ENCODE measurements around the gene MYH6. TPM values are rescaled to one million over a fixed set of nuclear protein-coding genes. Genes with fewer than 3 reads are reported as not detected.

The MYH6 gene
- polyA plus RNA-seq, 4 donors: 0.01 to 52.1 (median 1.1) TPM

DNA sequence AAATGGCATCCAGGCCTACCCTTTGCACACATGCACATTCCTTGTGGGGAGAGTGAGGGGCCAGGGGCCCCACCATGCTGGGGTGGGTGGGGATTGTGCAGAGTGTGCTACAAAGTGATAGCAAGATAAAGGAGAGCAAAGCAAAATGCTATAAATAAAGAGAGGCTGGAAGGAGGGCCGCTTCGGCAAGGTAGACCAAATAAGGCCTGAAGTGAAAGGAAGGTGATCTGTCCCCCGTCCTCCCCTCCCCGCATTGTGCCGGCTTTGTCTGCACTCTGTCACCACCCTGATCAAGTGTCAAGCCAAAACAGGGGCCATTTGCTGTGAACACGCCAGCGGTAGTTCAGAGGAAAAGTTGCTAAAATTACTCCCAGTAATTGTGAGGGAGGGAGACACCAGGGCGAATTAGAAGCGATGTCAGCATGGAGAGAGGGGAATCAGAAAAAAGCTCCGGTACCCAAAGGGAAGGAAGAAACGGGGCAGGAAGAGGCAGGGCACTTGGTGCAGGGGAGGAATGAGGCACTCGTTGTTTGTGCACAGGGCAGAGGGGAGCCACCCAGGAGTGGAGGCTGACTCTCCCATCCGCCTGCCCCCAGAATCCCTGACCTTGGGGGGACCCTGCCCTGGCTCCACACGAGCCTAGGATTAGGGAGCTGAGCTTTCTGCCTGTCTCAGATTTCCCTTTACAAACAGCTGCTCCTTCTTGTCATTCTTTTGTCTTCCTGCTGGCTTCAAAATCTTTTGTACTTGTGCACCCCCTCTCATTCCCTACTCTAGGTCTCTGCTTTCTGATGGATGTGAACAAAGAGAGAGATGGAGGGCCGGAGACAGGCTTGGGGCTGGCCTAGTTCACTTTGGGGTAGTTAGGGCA is 30.3 kb upstream of the MYH6 start:
- no peaks in the 10 kb centered on the region for H3K36me3 ChIP-seq (ENCODE audit: control insufficient read depth in 3 of 3, insufficient read depth in 2 of 3, low read depth in 1 of 3, low read length in 3 of 3)
- peak overlapping the region in 1 of 3 donors; percentile 35 for H3K27ac ChIP-seq (ENCODE audit: low read depth in 1 of 3, low read length in 2 of 3)
- H3K27me3 ChIP-seq (ENCODE audit: control insufficient read depth in 3 of 3, insufficient read depth in 3 of 3, low read length in 3 of 3): no peaks in the 10 kb centered on the region
- no peak overlapping the region for H3K4me3 ChIP-seq (ENCODE audit: low read depth in 1 of 3, low read length in 3 of 3)
- WGBS, 3 donors: 63 to 80% (median 76%) methylated on average over 15 of the region's 15 CpGs
- H3K4me1 ChIP-seq (ENCODE audit: control insufficient read depth in 3 of 3, insufficient read depth in 2 of 3, low read depth in 1 of 3, low read length in 2 of 3): peaks cover 0 to 21% (median 0%) of the 10 kb centered on the region in 3 donors
- H3K9me3 ChIP-seq (ENCODE audit: control insufficient read depth in 2 of 2, insufficient read depth in 1 of 2, low read depth in 1 of 2, low read length in 1 of 2): no peaks in the 10 kb centered on the region
- no peak for DNase-seq
- FAIRE-seq: no peak

- no peak overlapping the region for H3K4me3 ChIP-seq (ENCODE audit: low read depth in 1 of 3, low read length in 3 of 3)
- 71 to 76% (median 72%) methylated on average over 7 to 8 of the region's 8 CpGs for WGBS, 3 donors
- H3K9me3 ChIP-seq (ENCODE audit: control insufficient read depth in 2 of 2, insufficient read depth in 1 of 2, low read depth in 1 of 2, low read length in 1 of 2): no peaks in the 10 kb centered on the region
- peaks cover 0 to 18% (median 0%) of the 10 kb centered on the region in 3 donors for H3K4me1 ChIP-seq (ENCODE audit: control insufficient read depth in 3 of 3, insufficient read depth in 2 of 3, low read depth in 1 of 3, low read length in 2 of 3)
- FAIRE-seq (no peak), DNase-seq (no peak)
- H3K27ac ChIP-seq (ENCODE audit: low read depth in 1 of 3, low read length in 2 of 3): peak overlapping the region in 1 of 3 donors; percentile 9
- no peaks in the 10 kb centered on the region for H3K36me3 ChIP-seq (ENCODE audit: control insufficient read depth in 3 of 3, insufficient read depth in 2 of 3, low read depth in 1 of 3, low read length in 3 of 3)
- no peaks in the 10 kb centered on the region for H3K27me3 ChIP-seq (ENCODE audit: control insufficient read depth in 3 of 3, insufficient read depth in 3 of 3, low read length in 3 of 3)
These were observed 29.3 kb upstream of the MYH6 start for GRCh38 chr14:23437133-23438100.

DNA sequence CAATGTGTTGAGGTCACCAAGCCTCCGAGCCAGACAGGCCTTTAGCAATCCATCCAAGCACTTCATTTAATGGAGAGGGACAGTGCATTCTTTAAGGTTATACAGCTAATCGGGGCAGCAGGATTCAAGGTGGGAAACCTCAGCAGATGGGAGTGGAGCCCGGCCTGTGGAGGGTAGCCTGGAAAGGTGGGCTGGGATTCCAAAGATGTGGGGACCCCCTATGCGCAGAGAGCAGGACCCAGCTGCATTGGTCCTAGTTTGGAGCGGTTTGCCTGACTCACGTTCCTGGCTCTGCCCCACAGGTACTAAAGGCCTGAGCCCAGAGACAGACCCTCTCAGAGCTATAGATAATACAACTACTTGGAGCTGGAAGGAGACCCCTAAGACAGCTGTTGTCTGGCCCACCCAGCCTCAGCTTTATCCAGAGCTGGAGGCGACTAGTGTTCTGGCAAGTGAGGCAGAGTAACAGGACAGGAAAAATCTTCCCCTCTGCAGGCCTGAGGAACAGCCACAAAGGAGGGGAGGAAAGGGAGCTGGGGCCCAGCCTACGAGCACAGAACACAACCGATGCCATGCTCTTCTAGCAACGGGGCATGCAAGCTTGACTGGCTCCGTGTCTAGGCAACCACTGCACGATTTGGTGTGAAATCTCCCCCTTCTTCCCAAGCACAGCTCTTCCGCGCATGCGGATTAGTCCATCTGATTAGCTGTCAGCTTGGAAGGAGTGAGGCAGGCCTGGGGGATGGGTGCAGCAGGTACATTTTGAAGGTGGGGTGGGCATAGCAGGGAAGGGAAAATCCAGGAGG is 28.5 kb upstream of the MYH6 start:
- H3K4me3 ChIP-seq (ENCODE audit: low read depth in 1 of 3, low read length in 3 of 3): no peak overlapping the region
- H3K9me3 ChIP-seq (ENCODE audit: control insufficient read depth in 2 of 2, insufficient read depth in 1 of 2, low read depth in 1 of 2, low read length in 1 of 2): no peaks in the 10 kb centered on the region
- FAIRE-seq: no peak
- no peaks in the 10 kb centered on the region for H3K36me3 ChIP-seq (ENCODE audit: control insufficient read depth in 3 of 3, insufficient read depth in 2 of 3, low read depth in 1 of 3, low read length in 3 of 3)
- peaks cover 0 to 18% (median 0%) of the 10 kb centered on the region in 3 donors for H3K4me1 ChIP-seq (ENCODE audit: control insufficient read depth in 3 of 3, insufficient read depth in 2 of 3, low read depth in 1 of 3, low read length in 2 of 3)
- peak overlapping the region in 1 of 3 donors; percentile 9 for H3K27ac ChIP-seq (ENCODE audit: low read depth in 1 of 3, low read length in 2 of 3)
- WGBS, 3 donors: 70 to 81% (median 75%) methylated on average over 15 of the region's 15 CpGs
- peak in 1 of 2 donors; percentile 45 for DNase-seq
- H3K27me3 ChIP-seq (ENCODE audit: control insufficient read depth in 3 of 3, insufficient read depth in 3 of 3, low read length in 3 of 3): peaks cover 0 to 1% (median 0%) of the 10 kb centered on the region in 3 donors

DNA sequence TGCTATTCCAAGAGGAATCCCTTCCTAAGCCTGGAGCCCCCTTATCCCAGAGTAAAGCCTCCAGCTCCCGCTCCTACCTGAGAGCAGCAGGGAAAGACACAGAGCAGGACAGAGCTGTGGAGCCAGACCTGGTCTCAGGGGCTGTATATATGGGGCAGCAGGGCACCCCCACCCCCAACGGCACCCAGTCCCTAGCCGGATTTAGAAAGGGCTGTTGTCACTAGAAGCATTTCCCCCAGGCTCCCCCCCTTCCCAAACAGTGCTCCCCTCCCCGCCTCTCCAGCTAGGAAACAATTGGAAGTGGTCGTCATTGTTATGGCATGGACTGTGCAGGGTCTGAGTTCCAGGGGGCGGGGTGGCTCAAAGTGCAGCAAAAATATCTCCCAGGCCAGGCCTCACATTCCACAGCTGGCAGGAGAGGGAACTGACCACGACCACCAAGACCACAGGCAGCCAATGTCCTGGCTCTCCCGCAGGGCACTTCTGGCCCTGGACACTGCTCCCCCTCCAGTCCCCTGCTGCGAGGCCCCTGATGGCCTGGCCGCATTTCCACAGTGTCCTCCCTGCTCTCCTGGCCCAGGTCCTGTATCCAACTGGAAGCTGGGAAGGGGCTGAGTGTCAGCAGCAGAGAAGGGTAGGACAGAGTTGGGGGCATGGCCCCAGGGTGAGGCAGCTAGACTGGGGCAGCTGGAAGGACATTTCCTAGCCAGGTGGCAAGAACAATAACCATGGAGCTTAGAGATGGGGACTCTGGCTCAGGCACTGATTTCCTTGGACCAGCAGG is 27.7 kb upstream of the MYH6 start, which contains the start of gene MYH7:
Gene MYH7, minus strand, starts transcription at position 118 of the 784 bp plus-strand sequence. CDS start 1,928 bp downstream, outside the sequence.
- DNase-seq (no peak), FAIRE-seq (no peak)
- Histone ChIP-seq H3K36me3 (ENCODE audit: control insufficient read depth in 3 of 3, insufficient read depth in 2 of 3, low read depth in 1 of 3, low read length in 3 of 3) (no peaks in the 10 kb centered on the region), H3K4me3 (ENCODE audit: low read depth in 1 of 3, low read length in 3 of 3) (no peak within 1 kb of the TSS), H3K27ac (ENCODE audit: low read depth in 1 of 3, low read length in 2 of 3) (peak within 1 kb of the TSS in 1 of 3 donors; percentile 1), H3K9me3 (ENCODE audit: control insufficient read depth in 2 of 2, insufficient read depth in 1 of 2, low read depth in 1 of 2, low read length in 1 of 2) (no peaks in the 10 kb centered on the region), H3K4me1 (ENCODE audit: control insufficient read depth in 3 of 3, insufficient read depth in 2 of 3, low read depth in 1 of 3, low read length in 2 of 3) (peaks cover 0 to 18% (median 0%) of the 10 kb centered on the region in 3 donors), H3K27me3 (ENCODE audit: control insufficient read depth in 3 of 3, insufficient read depth in 3 of 3, low read length in 3 of 3) (peaks cover 0 to 7% (median 0%) of the 10 kb centered on the region in 3 donors)
- 53 to 63% (median 60%) methylated on average over 10 of the region's 10 CpGs for WGBS, 3 donors

- H3K27me3 ChIP-seq (ENCODE audit: control insufficient read depth in 3 of 3, insufficient read depth in 3 of 3, low read length in 3 of 3): peaks cover 0 to 7% (median 0%) of the 10 kb centered on the region in 3 donors
- no peak overlapping the region for H3K4me3 ChIP-seq (ENCODE audit: low read depth in 1 of 3, low read length in 3 of 3)
- no peak for DNase-seq
- no peak overlapping the region for H3K27ac ChIP-seq (ENCODE audit: low read depth in 1 of 3, low read length in 2 of 3)
- 80 to 85% (median 83%) methylated on average over 8 of the region's 8 CpGs for WGBS, 3 donors
- no peaks in the 10 kb centered on the region for H3K9me3 ChIP-seq (ENCODE audit: control insufficient read depth in 2 of 2, insufficient read depth in 1 of 2, low read depth in 1 of 2, low read length in 1 of 2)
- no peak for FAIRE-seq
- no peaks in the 10 kb centered on the region for H3K36me3 ChIP-seq (ENCODE audit: control insufficient read depth in 3 of 3, insufficient read depth in 2 of 3, low read depth in 1 of 3, low read length in 3 of 3)
- peaks cover 0 to 18% (median 0%) of the 10 kb centered on the region in 3 donors for H3K4me1 ChIP-seq (ENCODE audit: control insufficient read depth in 3 of 3, insufficient read depth in 2 of 3, low read depth in 1 of 3, low read length in 2 of 3)
These were observed 26.6 kb upstream of the MYH6 start for GRCh38 chr14:23434488-23435222.

DNA sequence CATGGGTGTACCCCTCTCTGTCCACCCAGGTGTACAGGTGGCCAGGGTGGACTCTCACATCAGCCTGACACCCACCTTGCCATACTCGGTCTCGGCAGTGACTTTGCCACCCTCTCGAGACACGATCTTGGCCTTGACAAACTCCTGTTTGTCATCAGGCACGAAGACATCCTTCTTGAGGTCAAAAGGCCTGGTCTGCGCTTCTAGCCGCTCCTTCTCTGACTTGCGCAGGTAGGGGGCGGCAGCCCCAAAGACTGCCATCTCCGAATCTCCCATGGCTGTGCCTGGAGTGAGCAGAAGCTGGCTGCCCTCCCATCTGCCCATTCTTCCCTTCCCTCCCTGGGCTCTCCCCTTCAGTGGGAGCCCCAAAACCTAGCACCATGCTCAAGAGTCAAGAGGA is 25.4 kb upstream of the MYH6 start:
- WGBS, 3 donors: 80 to 82% (median 82%) methylated on average over 10 of the region's 10 CpGs
- no peaks in the 10 kb centered on the region for H3K9me3 ChIP-seq (ENCODE audit: control insufficient read depth in 2 of 2, insufficient read depth in 1 of 2, low read depth in 1 of 2, low read length in 1 of 2)
- H3K27ac ChIP-seq (ENCODE audit: low read depth in 1 of 3, low read length in 2 of 3): no peak overlapping the region
- H3K36me3 ChIP-seq (ENCODE audit: control insufficient read depth in 3 of 3, insufficient read depth in 2 of 3, low read depth in 1 of 3, low read length in 3 of 3): no peaks in the 10 kb centered on the region
- DNase-seq (no peak), FAIRE-seq (no peak)
- peaks cover 0 to 8% (median 0%) of the 10 kb centered on the region in 3 donors for H3K27me3 ChIP-seq (ENCODE audit: control insufficient read depth in 3 of 3, insufficient read depth in 3 of 3, low read length in 3 of 3)
- peaks cover 0 to 18% (median 0%) of the 10 kb centered on the region in 3 donors for H3K4me1 ChIP-seq (ENCODE audit: control insufficient read depth in 3 of 3, insufficient read depth in 2 of 3, low read depth in 1 of 3, low read length in 2 of 3)
- H3K4me3 ChIP-seq (ENCODE audit: low read depth in 1 of 3, low read length in 3 of 3): no peak overlapping the region

- Histone ChIP-seq H3K4me1 (ENCODE audit: control insufficient read depth in 3 of 3, insufficient read depth in 2 of 3, low read depth in 1 of 3, low read length in 2 of 3) (peaks cover 0 to 18% (median 0%) of the 10 kb centered on the region in 3 donors), H3K36me3 (ENCODE audit: control insufficient read depth in 3 of 3, insufficient read depth in 2 of 3, low read depth in 1 of 3, low read length in 3 of 3) (no peaks in the 10 kb centered on the region), H3K9me3 (ENCODE audit: control insufficient read depth in 2 of 2, insufficient read depth in 1 of 2, low read depth in 1 of 2, low read length in 1 of 2) (no peaks in the 10 kb centered on the region), H3K27ac (ENCODE audit: low read depth in 1 of 3, low read length in 2 of 3) (no peak overlapping the region), H3K4me3 (ENCODE audit: low read depth in 1 of 3, low read length in 3 of 3) (no peak overlapping the region), H3K27me3 (ENCODE audit: control insufficient read depth in 3 of 3, insufficient read depth in 3 of 3, low read length in 3 of 3) (peaks cover 0 to 8% (median 0%) of the 10 kb centered on the region in 3 donors)
- FAIRE-seq (no peak), DNase-seq (no peak)
- WGBS, 3 donors: 82 to 84% (median 82%) methylated on average over 10 of the region's 10 CpGs
These were observed 24.9 kb upstream of the MYH6 start for GRCh38 chr14:23432946-23433345.
